Measurements from ENCODE around the gene ANO4.

The ANO4 gene

DNA sequence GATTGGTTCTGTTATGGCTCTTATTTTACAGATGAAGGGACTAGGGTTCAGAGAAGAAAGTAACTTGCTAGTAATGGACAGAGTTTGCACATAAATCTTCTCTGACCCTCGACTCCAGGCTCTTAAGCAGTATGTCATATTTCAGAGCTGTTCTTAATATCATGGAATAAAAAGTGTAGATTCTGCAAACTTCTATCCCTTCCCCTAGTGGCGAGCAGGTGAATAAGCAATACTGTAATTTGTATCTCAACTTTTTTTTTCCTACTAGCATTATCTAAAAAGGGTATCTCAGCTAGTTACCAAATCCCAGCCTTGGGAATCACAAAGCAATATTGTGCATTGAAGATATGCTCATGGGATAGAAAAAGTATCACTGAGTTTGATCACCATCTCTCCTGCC is 83.2 kb downstream of the ANO4 start:
- Histone ChIP-seq H3K4me3 (replicated peaks; ENCODE audit: insufficient read depth, low read length) (no peak overlapping the region), H3K27ac (replicated peaks) (no peak overlapping the region), H3K27me3 (ENCODE audit: insufficient read depth, poor library complexity, severe bottlenecking) (no peaks in the 10 kb centered on the region)
- TF ChIP-seq, protein P1, sequence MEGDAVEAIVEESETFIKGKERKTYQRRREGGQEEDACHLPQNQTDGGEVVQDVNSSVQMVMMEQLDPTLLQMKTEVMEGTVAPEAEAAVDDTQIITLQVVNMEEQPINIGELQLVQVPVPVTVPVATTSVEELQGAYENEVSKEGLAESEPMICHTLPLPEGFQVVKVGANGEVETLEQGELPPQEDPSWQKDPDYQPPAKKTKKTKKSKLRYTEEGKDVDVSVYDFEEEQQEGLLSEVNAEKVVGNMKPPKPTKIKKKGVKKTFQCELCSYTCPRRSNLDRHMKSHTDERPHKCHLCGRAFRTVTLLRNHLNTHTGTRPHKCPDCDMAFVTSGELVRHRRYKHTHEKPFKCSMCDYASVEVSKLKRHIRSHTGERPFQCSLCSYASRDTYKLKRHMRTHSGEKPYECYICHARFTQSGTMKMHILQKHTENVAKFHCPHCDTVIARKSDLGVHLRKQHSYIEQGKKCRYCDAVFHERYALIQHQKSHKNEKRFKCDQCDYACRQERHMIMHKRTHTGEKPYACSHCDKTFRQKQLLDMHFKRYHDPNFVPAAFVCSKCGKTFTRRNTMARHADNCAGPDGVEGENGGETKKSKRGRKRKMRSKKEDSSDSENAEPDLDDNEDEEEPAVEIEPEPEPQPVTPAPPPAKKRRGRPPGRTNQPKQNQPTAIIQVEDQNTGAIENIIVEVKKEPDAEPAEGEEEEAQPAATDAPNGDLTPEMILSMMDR (IDR thresholded peaks at IDR 0.05; ENCODE audit: insufficient read depth, low read length), result no peak
- no peak for TF ChIP-seq SPI1 (IDR thresholded peaks at IDR 0.05; ENCODE audit: borderline replicate concordance, low read depth)
- TF ChIP-seq POLR2AphosphoS5 (IDR thresholded peaks at IDR 0.05; ENCODE audit: low read depth), result no peak
- TF ChIP-seq, protein P2, sequence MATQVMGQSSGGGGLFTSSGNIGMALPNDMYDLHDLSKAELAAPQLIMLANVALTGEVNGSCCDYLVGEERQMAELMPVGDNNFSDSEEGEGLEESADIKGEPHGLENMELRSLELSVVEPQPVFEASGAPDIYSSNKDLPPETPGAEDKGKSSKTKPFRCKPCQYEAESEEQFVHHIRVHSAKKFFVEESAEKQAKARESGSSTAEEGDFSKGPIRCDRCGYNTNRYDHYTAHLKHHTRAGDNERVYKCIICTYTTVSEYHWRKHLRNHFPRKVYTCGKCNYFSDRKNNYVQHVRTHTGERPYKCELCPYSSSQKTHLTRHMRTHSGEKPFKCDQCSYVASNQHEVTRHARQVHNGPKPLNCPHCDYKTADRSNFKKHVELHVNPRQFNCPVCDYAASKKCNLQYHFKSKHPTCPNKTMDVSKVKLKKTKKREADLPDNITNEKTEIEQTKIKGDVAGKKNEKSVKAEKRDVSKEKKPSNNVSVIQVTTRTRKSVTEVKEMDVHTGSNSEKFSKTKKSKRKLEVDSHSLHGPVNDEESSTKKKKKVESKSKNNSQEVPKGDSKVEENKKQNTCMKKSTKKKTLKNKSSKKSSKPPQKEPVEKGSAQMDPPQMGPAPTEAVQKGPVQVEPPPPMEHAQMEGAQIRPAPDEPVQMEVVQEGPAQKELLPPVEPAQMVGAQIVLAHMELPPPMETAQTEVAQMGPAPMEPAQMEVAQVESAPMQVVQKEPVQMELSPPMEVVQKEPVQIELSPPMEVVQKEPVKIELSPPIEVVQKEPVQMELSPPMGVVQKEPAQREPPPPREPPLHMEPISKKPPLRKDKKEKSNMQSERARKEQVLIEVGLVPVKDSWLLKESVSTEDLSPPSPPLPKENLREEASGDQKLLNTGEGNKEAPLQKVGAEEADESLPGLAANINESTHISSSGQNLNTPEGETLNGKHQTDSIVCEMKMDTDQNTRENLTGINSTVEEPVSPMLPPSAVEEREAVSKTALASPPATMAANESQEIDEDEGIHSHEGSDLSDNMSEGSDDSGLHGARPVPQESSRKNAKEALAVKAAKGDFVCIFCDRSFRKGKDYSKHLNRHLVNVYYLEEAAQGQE (IDR thresholded peaks at IDR 0.05; ENCODE audit: insufficient replicate concordance, low read depth), result no peak
- TF ChIP-seq GABPA (IDR thresholded peaks at IDR 0.05; ENCODE audit: low read depth), result no peak
- DNase-seq (ENCODE audit: low read depth in 1 of 2, low spot score in 1 of 2), result no peak

DNA sequence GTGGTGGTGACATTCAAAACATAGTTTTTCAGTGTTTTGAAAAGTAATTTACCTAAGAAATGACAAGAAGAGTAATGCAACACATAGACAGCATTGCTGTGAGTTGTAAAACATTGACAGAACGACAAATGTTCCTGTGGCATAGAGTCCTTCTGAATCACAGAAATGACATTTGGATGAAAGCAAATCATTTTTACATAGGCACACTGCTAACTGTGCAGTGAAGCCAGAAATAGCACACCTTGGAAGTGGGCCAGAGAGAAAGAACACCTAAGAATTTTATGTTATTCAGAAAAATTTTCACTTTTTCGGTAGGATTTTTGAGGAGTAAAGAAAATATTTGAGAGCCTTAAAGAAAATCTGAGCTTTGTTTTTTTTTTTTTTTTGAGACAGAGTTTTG is 100.6 kb downstream of the ANO4 start:
- Histone ChIP-seq H3K27me3 (ENCODE audit: insufficient read depth, poor library complexity, severe bottlenecking) (no peaks in the 10 kb centered on the region), H3K4me3 (replicated peaks; ENCODE audit: insufficient read depth, low read length) (no peak overlapping the region), H3K27ac (replicated peaks) (no peak overlapping the region)
- TF ChIP-seq, protein P2 (IDR thresholded peaks at IDR 0.05; ENCODE audit: insufficient replicate concordance, low read depth), result no peak
- TF ChIP-seq, protein P1 (IDR thresholded peaks at IDR 0.05; ENCODE audit: insufficient read depth, low read length), result no peak
- TF ChIP-seq SPI1 (IDR thresholded peaks at IDR 0.05; ENCODE audit: borderline replicate concordance, low read depth) (no peak), GABPA (IDR thresholded peaks at IDR 0.05; ENCODE audit: low read depth) (no peak), POLR2AphosphoS5 (IDR thresholded peaks at IDR 0.05; ENCODE audit: low read depth) (no peak)
- DNase-seq (ENCODE audit: low read depth in 1 of 2, low spot score in 1 of 2), result no peak

DNA sequence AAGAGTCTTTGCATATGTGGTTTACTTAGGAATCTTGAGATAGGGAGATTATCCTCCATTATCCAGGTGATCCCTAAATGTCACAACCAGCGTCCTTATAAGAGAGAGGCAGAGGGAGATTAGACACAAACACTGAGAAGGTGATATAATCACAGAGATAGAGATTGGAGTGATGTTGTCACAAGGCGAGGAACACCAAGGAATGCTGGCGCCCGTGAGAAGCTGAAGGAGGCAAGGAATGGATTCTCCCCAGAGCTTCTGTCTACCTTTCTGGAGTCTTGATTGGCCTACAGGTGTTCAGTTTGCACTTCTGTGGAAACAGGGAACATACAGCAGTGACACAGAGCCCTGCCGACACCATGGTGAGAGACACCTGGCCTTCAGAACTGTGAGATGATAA is 101.6 kb downstream of the ANO4 start:
- no peak for TF ChIP-seq SPI1 (IDR thresholded peaks at IDR 0.05; ENCODE audit: borderline replicate concordance, low read depth)
- TF ChIP-seq, protein P2 (IDR thresholded peaks at IDR 0.05; ENCODE audit: insufficient replicate concordance, low read depth), result no peak
- no peak for TF ChIP-seq POLR2AphosphoS5 (IDR thresholded peaks at IDR 0.05; ENCODE audit: low read depth)
- H3K27me3 ChIP-seq (ENCODE audit: insufficient read depth, poor library complexity, severe bottlenecking), result no peaks in the 10 kb centered on the region
- no peak overlapping the region for H3K4me3 ChIP-seq (replicated peaks; ENCODE audit: insufficient read depth, low read length)
- DNase-seq (ENCODE audit: low read depth in 1 of 2, low spot score in 1 of 2), result no peak
- H3K27ac ChIP-seq (replicated peaks), result no peak overlapping the region

Data from HL-60 (cell line).